G401.6 (cell line): ENCODE measurements around the gene PEX5.
"Not testable (repeated sequence)": the region's sequence is repeated elsewhere in the genome, so short reads cannot be mapped to it uniquely, and the experiment has no call there.

Experiments used
- FAIRE-seq: peaks from 2 replicates; lab custom pipeline; 2012; peaks lifted over from hg19 to GRCh38; lab: Jason Lieb, UNC

The PEX5 gene

GRCh38 chr12:7217475-7218069, 28.1 kb downstream of the PEX5 start:
- no peak for FAIRE-seq

- peak; percentile 92 for FAIRE-seq
These were observed 30.2 kb downstream of the PEX5 start for GRCh38 chr12:7219599-7220243.

GRCh38 chr12:7221486-7221885, 32.0 kb downstream of the PEX5 start:
- FAIRE-seq = no peak

GRCh38 chr12:7229741-7230140, 40.3 kb downstream of the PEX5 start:
- no peak for FAIRE-seq

- no peak for FAIRE-seq
These were observed 52.0 kb downstream of the PEX5 start for GRCh38 chr12:7241404-7242005.

- FAIRE-seq = no peak
These were observed 53.0 kb downstream of the PEX5 start for GRCh38 chr12:7242176-7243101.

- not testable (repeated sequence) for FAIRE-seq
These were observed 62.0 kb downstream of the PEX5 start for GRCh38 chr12:7251328-7251996.

GRCh38 chr12:7259060-7259459, 69.6 kb downstream of the PEX5 start:
- no peak for FAIRE-seq
